Esophagus squamous epithelium (tissue), 5 donors: ENCODE data around the gene PHGDH. TPM values are rescaled to one million over a fixed set of nuclear protein-coding genes. Genes with fewer than 3 reads are reported as not detected.

ENCODE experiments used
- DNase-seq: peaks from one replicate; lab custom pipeline; 2025; lab: John Stamatoyannopoulos, UW
- H3K27ac ChIP-seq, 4 donors: fragments of 200-600 bp; sonication (generic); one replicate each; pipeline ENCODE4 v1.5.1; 2016 to 2019; ENCODE audit warnings: mild to moderate bottlenecking in 1 of 4
- H3K27me3 ChIP-seq, 4 donors: fragments of 200-600 bp; sonication (generic); 1 replicate in 3 of 4; 2 replicates in 1 of 4; pipeline versions ENCODE4 v1.5.1 to v1.6.0; 2017 to 2021; ENCODE audit warnings: antibody characterized with exemption in 1 of 4
- H3K36me3 ChIP-seq, 3 donors: fragments of 200-600 bp; sonication (generic); one replicate each; pipeline ENCODE4 v1.5.1; 2016 to 2019
- H3K4me1 ChIP-seq, 3 donors: fragments of 200-600 bp; sonication (generic); one replicate each; pipeline ENCODE4 v1.5.1; 2017 to 2019
- H3K4me3 ChIP-seq, 4 donors: fragments of 200-600 bp; sonication (generic); 1 replicate in 3 of 4; 2 replicates in 1 of 4; pipeline ENCODE4 v1.5.1; 2016 to 2019; ENCODE audit warnings: mild to moderate bottlenecking in 2 of 4, moderate library complexity in 1 of 4
- H3K9me3 ChIP-seq, 3 donors: fragments of 200-600 bp; sonication (generic); one replicate each; pipeline ENCODE4 v1.5.1; 2016 to 2019
- POLR2A ChIP-seq, 4 donors: fragments of 450-650 bp; IDR thresholded peaks; one replicate each; pipeline ENCODE4 v1.6.1; 2017; ENCODE audit warnings: antibody characterized with exemption in 4 of 4, mild to moderate bottlenecking in 4 of 4, moderate library complexity in 3 of 4
- WGBS, 2 donors: methylation state at CpG; one replicate each; pipeline ENCODE4 v1.1.5; 2018; 5-methylcytosine and 5-hydroxymethylcytosine counted together
- intact Hi-C: fragments of 100-400 bp; cut with DNase I; formaldehyde crosslinking; loops from one replicate; pipeline ENCODE4 v1.15.0; 2022
- total RNA-seq, 4 donors: library from RNA; depleted of rRNA; stranded (reverse); fragments of >200 nt; gene quantifications; one replicate each; pipeline ENCODE4 v1.1.0, GENCODE V29; 2016
- TF ChIP-seq, protein P1 (sequence below), 6 experiments: fragments of 450-650 bp in 4 of 6; fragments of 200-600 bp in 2 of 6; sonication (generic) in 2 of 6; IDR thresholded peaks; one replicate each; pipeline ENCODE4 v1.5.1; 2016 to 2019; ENCODE audit warnings: antibody characterized with exemption in 6 of 6, mild to moderate bottlenecking in 4 of 6, moderate library complexity in 4 of 6
- donor health status: DM: yes; HTN: yes; CAD: no.

PHGDH gene
- total RNA-seq = 10 to 100 TPM; 34.5 to 89.7 (median 43.2) TPM

DNA sequence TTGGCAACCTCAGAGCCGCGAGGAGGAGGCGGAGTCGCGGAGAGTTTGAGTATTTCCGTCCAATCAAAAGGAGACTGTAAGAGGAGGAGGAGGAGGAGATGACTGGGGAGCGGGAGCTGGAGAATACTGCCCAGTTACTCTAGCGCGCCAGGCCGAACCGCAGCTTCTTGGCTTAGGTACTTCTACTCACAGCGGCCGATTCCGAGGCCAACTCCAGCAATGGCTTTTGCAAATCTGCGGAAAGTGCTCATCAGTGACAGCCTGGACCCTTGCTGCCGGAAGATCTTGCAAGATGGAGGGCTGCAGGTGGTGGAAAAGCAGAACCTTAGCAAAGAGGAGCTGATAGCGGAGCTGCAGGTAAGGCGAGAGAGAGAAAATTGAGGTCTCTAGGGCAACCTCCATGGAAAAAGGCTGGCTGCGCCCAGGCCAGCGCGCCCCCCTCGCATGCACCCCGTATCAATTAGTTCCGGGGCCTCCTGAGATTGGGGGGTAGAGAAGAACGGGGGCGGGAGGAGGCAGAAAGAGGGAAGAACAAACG is at the start of gene PHGDH:
Gene PHGDH (plus strand): TSS at position 131 of the 538 bp plus-strand sequence. CDS start 89 bp downstream, at position 220.
- intact Hi-C loops = no loop called here
- DNase-seq = no peak
- peak within 1 kb of the TSS; percentile 49 to 72 (median 64) for H3K4me3 ChIP-seq
- H3K27ac ChIP-seq = peak within 1 kb of the TSS; percentile 65 to 88 (median 86)
- 1 to 4% methylated on average over 17 to 25 of the region's 27 CpGs for WGBS, 2 donors
- TF ChIP-seq, protein P1, sequence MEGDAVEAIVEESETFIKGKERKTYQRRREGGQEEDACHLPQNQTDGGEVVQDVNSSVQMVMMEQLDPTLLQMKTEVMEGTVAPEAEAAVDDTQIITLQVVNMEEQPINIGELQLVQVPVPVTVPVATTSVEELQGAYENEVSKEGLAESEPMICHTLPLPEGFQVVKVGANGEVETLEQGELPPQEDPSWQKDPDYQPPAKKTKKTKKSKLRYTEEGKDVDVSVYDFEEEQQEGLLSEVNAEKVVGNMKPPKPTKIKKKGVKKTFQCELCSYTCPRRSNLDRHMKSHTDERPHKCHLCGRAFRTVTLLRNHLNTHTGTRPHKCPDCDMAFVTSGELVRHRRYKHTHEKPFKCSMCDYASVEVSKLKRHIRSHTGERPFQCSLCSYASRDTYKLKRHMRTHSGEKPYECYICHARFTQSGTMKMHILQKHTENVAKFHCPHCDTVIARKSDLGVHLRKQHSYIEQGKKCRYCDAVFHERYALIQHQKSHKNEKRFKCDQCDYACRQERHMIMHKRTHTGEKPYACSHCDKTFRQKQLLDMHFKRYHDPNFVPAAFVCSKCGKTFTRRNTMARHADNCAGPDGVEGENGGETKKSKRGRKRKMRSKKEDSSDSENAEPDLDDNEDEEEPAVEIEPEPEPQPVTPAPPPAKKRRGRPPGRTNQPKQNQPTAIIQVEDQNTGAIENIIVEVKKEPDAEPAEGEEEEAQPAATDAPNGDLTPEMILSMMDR (IDR thresholded peaks at IDR 0.05) = no peak
- TF ChIP-seq POLR2A (IDR thresholded peaks at IDR 0.05) = peak in 2 of 4 donors; percentile 32 to 66
- H3K4me1 ChIP-seq = peaks cover 10 to 47% (median 22%) of the 10 kb centered on the region in 3 donors
- no peaks in the 10 kb centered on the region for H3K36me3 ChIP-seq
- H3K27me3 ChIP-seq = peaks cover 0 to 12% (median 0%) of the 10 kb centered on the region in 4 donors
- H3K9me3 ChIP-seq = no peaks in the 10 kb centered on the region

DNA sequence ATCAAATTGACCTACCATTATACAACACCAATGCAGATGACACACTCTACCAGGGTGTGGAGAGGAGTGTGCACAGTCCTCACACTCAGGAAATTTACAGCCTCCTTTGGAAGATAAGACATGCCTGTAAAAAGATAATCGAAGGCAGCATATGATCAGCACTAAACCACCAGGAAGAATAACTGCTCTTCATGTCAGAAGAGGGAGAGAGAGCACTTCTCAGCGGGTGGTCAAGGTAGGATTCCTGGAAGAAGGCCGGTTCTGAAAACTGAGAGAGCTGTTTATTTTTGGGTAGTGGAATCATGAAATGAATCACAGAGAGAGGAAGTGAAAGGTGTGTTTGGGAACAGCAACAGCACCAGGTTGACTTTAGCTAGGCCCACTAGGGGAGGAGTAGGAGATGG is 49.7 kb upstream of the PHGDH start:
- WGBS, 2 donors = 71 to 72% methylated on average over 3 of the region's 3 CpGs
- Histone ChIP-seq H3K9me3 (no peaks in the 10 kb centered on the region), H3K27ac (no peak overlapping the region), H3K36me3 (no peaks in the 10 kb centered on the region), H3K4me1 (peaks cover 0 to 18% (median 0%) of the 10 kb centered on the region in 3 donors), H3K4me3 (no peak overlapping the region), H3K27me3 (no peaks in the 10 kb centered on the region)
- intact Hi-C loops = loop anchor here (5.0 kb wide), 1 partner anchor 45 kb away; no protein-coding TSS in a partner anchor
- TF ChIP-seq POLR2A (IDR thresholded peaks at IDR 0.05) = no peak
- TF ChIP-seq, protein P1 (IDR thresholded peaks at IDR 0.05) = no peak
- no peak for DNase-seq

DNA sequence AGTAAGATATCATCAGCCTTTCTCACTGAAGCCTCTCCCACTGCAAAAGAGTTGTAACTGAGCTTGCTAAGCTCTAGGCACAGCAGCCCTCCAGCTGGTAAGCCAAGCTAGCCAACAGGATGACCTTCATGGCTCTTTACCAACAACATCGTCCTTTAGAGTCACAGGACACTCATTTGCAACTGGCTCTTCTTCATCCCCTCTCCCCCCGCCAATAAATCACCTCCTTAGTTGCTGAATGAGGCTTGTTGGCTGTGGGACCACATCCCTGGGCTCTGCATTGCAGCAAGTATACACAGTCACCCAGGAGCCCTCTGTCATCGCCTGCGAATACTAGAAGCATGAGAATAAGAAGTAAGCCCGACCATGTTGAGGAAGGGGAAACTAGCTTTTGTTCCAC is 47.7 kb upstream of the PHGDH start:
- Histone ChIP-seq H3K27ac (no peak overlapping the region), H3K36me3 (no peaks in the 10 kb centered on the region), H3K4me1 (peaks cover 0 to 18% (median 0%) of the 10 kb centered on the region in 3 donors), H3K27me3 (no peaks in the 10 kb centered on the region), H3K4me3 (no peak overlapping the region), H3K9me3 (no peaks in the 10 kb centered on the region)
- TF ChIP-seq POLR2A (IDR thresholded peaks at IDR 0.05) = no peak
- TF ChIP-seq, protein P1 (IDR thresholded peaks at IDR 0.05) = no peak
- WGBS, 2 donors = 73 to 79% methylated on average over 5 of the region's 5 CpGs
- intact Hi-C loops = loop anchor here (5.0 kb wide), 1 partner anchor 47 kb away; no protein-coding TSS in a partner anchor
- DNase-seq = no peak

DNA sequence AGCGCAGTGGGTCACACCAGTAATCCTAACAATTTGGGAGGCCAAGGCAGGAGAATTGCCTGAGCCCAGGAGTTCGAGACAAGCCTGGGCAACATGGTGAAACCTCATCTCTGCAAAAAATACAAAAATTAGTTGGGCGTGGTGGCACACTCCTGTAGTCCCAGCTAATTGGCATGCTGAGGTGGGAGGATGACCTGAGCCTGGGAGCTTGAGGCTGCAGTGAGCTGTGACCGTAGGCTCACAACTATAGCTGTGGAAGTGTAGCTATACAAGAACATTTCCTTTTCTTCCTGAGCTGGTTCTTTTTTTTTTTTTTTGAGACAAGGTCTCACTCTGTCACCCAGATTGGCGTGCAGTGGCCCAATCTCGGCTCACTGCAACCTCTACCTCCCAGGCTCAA is 44.6 kb upstream of the PHGDH start:
- 80 to 91% methylated on average over 6 of the region's 6 CpGs for WGBS, 2 donors
- no peak for DNase-seq
- Histone ChIP-seq H3K9me3 (no peaks in the 10 kb centered on the region), H3K36me3 (no peaks in the 10 kb centered on the region), H3K4me3 (no peak overlapping the region), H3K27ac (no peak overlapping the region), H3K27me3 (no peaks in the 10 kb centered on the region), H3K4me1 (no peaks in the 10 kb centered on the region)
- no peak for TF ChIP-seq POLR2A (IDR thresholded peaks at IDR 0.05)
- TF ChIP-seq, protein P1 (IDR thresholded peaks at IDR 0.05) = no peak
- intact Hi-C loops = no loop called here

DNA sequence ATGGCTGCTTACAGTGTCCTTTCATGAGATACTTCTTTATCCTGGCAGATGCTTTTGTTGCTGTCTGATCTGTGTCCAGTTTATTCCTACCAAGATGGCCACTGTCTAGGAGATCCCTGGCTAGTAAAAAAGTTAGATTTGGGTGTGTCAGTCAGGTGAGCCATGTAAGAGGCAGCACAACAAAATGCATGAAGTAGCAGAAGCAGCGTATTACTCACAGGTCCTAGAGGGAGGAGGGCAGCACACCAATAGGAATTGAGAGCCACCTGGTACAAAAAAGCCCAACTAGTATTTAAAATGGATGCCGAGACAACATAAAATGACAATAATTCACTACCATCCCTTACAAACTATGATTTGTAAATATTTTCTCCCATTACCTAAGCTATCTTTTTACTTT is 40.8 kb upstream of the PHGDH start:
- intact Hi-C loops = loop anchor here (5.0 kb wide), 1 partner anchor 59 kb away; no protein-coding TSS in a partner anchor
- H3K9me3 ChIP-seq = no peaks in the 10 kb centered on the region
- H3K27me3 ChIP-seq = no peaks in the 10 kb centered on the region
- no peak for DNase-seq
- no peaks in the 10 kb centered on the region for H3K36me3 ChIP-seq
- peaks cover 4 to 22% (median 8%) of the 10 kb centered on the region in 3 donors for H3K4me1 ChIP-seq
- WGBS, 2 donors = 84 to 96% methylated on average over 2 of the region's 2 CpGs
- no peak overlapping the region for H3K27ac ChIP-seq
- no peak overlapping the region for H3K4me3 ChIP-seq
- TF ChIP-seq, protein P1 (IDR thresholded peaks at IDR 0.05) = no peak
- TF ChIP-seq POLR2A (IDR thresholded peaks at IDR 0.05) = no peak
